GM19193 (cell line): ENCODE results near the gene HFM1.

Source experiments
- POLR2A ChIP-seq: IDR thresholded peaks from 4 replicates; pipeline ENCODE4 v1.6.1; 2011; ENCODE audit not compliant: insufficient read depth, insufficient read length; ENCODE audit errors: extremely low read depth

HFM1 gene, protein sequence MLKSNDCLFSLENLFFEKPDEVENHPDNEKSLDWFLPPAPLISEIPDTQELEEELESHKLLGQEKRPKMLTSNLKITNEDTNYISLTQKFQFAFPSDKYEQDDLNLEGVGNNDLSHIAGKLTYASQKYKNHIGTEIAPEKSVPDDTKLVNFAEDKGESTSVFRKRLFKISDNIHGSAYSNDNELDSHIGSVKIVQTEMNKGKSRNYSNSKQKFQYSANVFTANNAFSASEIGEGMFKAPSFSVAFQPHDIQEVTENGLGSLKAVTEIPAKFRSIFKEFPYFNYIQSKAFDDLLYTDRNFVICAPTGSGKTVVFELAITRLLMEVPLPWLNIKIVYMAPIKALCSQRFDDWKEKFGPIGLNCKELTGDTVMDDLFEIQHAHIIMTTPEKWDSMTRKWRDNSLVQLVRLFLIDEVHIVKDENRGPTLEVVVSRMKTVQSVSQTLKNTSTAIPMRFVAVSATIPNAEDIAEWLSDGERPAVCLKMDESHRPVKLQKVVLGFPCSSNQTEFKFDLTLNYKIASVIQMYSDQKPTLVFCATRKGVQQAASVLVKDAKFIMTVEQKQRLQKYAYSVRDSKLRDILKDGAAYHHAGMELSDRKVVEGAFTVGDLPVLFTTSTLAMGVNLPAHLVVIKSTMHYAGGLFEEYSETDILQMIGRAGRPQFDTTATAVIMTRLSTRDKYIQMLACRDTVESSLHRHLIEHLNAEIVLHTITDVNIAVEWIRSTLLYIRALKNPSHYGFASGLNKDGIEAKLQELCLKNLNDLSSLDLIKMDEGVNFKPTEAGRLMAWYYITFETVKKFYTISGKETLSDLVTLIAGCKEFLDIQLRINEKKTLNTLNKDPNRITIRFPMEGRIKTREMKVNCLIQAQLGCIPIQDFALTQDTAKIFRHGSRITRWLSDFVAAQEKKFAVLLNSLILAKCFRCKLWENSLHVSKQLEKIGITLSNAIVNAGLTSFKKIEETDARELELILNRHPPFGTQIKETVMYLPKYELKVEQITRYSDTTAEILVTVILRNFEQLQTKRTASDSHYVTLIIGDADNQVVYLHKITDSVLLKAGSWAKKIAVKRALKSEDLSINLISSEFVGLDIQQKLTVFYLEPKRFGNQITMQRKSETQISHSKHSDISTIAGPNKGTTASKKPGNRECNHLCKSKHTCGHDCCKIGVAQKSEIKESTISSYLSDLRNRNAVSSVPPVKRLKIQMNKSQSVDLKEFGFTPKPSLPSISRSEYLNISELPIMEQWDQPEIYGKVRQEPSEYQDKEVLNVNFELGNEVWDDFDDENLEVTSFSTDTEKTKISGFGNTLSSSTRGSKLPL (N-terminal part only)

DNA sequence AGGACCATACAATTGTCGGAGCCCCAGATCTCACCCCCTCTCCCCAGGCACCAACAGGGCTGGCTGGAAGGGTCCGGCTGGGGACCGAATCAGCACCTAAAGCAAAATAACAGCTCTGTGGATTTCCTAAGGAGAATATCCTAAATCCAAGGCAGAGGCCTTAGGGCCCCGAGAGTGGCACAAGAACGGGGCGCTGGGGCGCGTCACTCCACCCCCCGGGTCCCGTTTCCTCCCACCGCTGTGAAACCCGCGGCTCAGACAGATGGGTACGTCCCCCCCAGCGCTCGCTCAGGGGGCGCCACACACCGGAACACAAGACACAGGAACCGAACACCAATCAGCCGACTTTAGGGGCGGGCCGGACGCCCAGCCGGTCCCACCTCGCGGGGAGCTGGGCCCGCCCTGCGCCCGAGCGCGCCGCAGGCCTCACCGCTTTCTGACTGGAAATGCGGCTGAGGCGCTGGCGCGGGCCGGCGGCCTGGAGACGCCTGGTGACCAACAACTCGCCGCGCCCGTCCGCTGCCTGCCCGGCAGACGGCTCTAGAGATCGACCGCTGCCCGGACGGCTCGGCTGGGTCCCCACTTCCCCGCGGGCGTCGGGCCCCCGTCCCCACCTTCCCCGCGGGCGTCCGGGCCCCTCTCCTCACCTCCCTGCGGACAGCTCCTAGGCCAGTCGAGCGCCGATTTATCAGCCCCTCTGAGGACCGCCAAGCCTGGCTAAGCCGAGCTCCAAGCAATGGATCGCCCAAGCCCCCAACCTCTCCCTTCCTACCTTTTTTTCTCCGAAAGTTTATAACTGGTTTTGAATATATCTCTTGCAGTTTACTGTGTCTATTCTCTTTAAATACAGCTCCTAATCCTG lies at the start of gene HFM1:
Gene HFM1, minus strand, starts transcription at position 687 of the 862 bp plus-strand sequence. CDS start 3,755 bp downstream, outside the sequence.
- TF ChIP-seq POLR2A = no peak

DNA sequence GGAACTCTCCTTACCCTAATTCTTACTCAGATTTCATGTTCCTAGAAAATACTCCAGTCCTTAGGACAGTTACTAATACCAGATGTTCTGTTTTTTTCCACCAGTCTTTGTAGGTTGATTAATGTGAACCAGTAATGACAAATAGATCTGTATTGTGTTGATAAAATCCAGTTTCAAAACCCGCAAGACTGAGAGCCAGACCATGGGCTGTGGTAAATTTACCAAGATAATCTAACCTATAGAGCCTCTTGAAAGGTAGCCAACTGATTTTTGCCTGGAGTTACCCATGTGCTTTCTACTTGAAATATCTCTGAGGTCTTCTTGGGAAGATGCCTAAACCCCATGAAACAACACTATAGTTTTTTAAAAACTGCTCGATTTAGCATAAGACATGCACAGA lies 49.5 kb upstream of the HFM1 start:
- no peak for TF ChIP-seq POLR2A

DNA sequence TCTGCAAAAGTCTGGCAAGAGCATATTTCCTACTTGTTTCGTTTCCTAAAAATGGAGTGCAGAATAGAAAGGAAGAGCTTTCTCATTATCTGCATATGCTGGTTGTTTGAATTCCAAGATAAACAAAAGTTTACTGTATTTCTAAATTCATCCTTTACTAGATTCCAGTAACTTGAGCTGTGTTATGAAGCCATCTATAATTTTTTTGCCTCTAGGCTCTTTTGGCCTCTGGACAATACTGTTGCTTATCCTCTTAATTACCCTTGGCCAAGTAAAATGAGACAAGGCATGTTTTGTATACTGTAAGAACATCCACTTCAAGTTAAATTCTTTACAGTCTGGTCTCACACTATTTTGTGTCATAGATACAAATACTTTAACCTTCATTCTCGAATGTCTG lies 45.6 kb upstream of the HFM1 start:
- no peak for TF ChIP-seq POLR2A

DNA sequence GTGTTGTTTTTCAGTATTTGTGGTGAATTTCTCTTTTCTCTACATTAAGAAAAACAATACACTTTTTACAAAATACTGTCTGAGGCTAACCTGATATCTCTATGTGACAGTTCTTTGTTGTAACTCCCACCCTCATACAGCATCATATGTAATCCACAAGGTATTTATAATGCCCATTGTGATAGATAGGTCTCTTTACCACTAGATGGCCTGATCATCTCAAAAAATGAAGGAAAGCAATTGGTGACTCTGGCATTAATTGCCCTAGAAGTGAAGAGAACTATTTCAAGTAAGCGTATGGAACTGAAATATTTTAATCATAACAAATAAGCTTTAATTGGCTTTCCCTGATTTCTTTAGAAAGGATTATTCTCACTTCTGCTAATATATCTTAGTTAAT lies 36.2 kb upstream of the HFM1 start:
- no peak for TF ChIP-seq POLR2A

DNA sequence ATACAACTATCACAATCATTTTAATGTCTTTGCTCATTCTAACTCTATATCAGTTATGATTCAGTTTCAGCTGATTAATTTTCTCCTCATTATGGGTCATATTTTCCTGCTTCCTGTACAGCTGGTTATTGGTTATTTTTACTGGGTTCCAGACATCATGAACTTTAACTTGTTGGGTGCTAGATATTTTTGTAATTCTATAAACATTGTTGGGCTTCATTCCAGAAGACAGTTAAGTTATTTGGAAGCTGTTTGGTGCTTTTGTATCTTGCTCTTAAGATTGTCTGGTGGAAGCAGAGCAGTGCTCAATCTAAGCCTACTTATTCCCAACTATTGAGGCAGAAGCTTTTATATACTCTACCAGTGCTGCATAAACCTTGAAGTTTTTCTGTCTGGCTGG lies 34.4 kb upstream of the HFM1 start:
- TF ChIP-seq POLR2A = no peak

DNA sequence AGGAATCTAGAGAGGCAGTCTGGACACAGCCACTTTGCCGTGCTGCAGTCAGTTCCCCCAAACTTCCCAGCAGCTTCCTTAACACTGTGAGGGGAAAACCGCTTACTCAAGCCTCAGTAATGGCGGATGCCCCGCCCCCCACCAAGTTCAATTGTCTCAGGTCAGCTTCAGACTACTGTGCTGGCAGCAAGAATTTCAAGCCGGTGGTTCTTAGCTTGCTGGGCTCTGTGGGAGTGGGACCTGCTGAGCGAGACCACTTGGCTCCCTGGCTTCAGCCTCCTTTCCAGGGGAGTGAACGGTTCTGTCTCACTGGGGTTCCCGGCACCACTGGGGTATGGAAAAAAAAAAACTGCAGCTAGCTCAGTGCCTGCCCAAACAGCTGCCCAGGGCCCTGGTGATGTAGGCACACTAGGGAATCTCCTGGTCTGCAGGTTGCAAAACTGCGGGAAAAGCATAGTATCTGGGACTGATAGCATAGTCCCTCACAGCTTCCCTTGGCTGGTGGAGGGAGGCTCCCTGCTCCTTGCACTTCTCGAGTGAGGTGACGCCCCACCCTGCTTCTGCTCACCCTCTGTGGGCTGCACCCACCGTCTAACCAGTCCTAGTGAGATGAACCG lies 23.7 kb upstream of the HFM1 start:
- TF ChIP-seq POLR2A = no peak

DNA sequence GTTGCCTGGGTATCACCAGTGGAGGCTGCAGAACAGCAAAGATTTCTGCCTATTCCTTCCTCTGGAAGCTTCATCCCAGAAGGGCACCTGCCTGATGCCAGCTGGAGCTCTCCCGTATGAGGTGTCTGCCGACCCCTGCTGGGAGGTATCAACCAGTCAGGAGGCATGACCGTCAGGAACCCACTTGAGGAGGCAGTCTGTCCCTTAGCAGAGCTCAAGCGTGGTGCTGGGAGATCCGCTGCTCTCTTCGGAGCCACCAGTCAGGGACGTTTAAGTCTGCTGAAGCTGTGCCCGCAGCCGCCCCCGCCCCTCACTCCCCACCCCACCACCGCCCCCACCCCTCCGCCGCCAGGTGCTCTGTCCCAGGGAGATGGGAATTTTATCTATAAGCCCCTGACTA lies 23.1 kb upstream of the HFM1 start:
- TF ChIP-seq POLR2A = no peak

DNA sequence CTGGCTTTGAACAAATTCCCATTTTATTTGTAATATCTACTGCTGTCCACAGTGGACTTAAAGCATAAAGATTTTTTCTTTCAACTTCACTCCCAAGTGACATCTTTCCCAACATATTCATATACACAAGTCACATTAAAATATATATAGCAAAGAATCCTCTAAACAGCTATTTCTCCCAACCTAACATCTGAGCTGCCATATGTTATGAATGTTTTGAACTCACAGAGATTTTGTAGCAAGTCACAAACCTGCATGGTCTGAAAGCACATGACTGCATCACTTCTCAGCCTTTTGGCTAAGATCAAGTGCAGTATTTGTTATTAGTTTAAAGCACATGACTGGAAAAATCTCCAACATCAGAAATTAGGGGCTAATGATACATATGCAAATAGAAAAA lies 7.7 kb upstream of the HFM1 start:
- TF ChIP-seq POLR2A = no peak

DNA sequence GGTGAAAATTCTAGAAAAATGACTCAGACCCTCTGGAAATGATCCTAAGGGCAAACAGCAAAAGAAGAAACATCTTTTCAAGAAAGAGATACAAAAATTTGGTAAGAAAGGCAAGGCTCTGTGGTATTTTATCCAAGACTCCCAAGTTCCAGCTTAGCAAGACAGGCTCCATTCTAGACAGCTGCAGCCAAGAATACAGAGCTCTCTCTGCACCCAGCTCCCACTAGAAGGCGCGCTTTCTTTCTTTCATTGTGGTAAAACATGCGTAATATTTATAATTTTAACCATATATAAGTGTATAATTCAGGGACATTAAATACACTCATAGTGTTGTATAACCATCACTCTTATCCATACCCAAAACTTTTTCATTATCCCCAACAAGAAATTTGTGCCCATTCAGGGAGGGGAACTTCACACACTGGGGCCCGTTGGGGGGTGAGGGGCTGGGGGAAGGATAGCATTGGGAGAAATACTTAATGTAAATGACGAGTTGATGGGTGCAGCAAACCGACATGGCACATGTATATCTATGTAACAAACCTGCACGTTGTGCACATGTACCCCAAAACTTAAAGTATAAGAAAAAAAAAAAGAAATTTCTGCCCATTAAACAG lies 2.2 kb upstream of the HFM1 start:
- TF ChIP-seq POLR2A = no peak

DNA sequence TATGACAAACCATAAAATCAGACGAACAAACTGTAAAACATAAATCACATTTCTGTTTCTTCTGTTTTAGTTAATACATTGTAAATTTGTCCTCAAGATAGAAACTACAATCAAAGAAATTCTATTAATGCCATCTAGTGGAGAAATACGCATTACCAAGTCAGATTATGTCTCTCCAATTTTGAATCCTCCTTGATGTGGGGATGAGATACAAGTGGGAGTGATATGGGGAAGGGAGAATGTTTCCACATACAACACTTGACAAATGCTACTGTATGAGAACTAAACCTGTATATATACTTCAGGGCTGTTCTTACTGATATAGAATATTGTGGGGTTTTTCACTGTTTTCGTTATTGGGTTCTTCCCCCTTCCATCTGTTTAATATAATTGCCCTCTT lies 2.6 kb downstream of the HFM1 start:
- TF ChIP-seq POLR2A = no peak

DNA sequence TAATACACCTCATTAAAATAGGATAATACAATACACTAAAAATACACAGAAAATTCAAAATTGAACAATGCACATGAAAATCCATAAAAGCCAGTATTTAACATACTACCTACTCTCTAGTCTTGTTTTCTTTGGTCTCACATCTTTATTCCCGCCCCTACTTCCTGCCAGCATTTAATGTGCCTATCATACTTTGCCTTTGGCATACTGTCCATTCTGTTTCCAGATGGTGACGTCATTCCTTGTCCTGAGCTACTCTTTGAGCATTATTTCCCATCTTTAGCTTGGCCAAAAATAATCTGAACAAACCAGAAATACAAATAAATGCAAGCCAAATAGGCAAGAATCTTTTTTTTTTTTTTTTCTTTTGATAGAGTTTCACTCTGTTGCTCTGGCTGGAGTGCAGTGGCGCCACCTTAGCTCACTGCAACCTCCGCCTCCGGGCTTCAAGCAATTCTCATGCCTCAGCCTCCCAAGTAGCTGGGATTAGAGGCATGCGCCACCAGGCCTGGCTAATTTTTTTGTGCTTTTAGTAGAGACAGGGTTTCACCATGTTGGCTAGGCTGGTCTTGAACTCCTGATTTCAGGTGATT lies 4.4 kb downstream of the HFM1 start:
- no peak for TF ChIP-seq POLR2A

DNA sequence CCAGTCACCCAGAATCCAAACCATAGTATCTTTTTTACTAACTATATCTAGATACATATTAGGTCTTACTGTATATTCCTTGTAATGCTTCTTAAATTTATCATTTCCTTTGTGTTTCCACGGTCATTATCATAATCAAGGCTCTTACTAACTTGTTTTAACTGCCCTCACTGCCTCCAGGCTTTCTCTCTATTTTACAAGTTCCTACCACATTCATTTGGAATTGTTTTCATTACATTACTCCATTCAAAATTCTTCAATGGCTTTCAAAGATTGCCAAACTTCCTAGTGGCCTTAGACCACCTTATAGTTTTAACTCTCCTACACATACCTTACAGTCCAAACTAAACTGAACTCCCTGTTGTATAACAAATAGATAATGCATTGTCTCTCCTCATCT lies 6.3 kb downstream of the HFM1 start:
- TF ChIP-seq POLR2A = no peak

DNA sequence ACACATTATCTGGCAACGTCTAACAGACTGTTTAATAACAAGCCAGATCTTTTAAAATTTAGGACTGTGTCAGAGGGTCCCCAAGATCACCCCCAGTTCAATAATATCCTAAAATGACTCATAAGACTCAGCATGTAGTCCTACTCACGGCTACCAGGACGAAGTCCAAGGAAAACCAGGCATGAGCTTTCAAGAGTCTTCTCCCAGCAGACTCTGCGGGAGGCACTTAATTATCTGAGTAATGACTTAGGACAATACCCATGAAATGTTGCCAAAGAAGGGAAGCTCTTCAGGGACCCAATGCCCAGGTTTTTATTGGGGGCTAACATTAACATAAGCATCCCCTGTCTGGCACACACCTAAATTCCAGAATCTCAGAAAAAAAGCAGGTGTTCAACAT lies 7.0 kb downstream of the HFM1 start:
- TF ChIP-seq POLR2A = no peak
